Measurements from ENCODE around the gene C16orf74.

DNA sequence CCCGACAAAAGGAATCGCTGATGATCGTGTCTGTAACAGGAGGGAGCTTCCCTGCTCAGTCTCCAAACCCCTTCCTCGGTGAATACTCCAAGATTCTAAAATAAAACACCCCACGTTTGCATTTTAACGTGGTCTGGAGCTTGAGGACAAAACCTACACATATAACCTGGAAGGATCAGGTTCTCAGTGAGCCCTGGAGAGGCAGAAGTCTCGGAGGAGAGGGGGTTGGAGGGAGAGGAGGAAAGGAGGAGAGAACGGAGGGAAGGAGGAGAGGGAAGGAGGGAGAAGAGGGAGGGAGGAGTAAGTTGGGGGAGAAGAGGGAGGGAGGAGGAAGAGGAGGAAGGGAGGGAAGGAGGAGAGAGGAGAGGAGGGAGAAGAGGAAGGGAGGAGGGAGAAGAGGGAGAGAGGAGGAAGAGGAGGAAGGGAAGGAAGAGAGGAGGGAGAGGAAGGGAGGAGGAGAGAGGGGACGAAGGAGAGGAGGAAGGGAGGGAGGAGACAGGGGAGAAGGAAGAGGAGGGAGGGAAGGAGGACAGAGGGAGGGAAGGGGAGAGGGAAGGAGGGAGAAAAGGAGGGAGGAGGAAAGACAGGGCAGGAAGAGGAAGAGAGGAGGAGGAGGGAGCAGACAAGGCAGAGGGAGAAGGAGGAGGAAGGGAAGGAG, 34.7 kb downstream of the C16orf74 start:
- no peak for TF ChIP-seq CTCF (optimal IDR thresholded peaks at IDR 0.05 in 1 of 3, IDR thresholded peaks at IDR 0.05 in 1 of 3, conservative IDR thresholded peaks at IDR 0.05 in 1 of 3; ENCODE audit: extremely low read depth in 1 of 3, insufficient read depth in 2 of 3, low read length in 3 of 3)
- TF ChIP-seq EZH2 (IDR thresholded peaks at IDR 0.05; ENCODE audit: low read length), result no peak

All from keratinocyte (primary cell).